ENCODE data around the gene CPA2. TPM values are rescaled to one million over a fixed set of nuclear protein-coding genes. Genes with fewer than 3 reads are reported as not detected.

Gene CPA2
- total RNA-seq, 1 experiment from 2014 or later = not detected

Other genes with a start within 250 kb of the CPA2 start
- gene ZC3HC1, start 215.5 kb upstream of the CPA2 start, total RNA-seq (2014; rRNA removed; shearing (Covaris generic)) = 31.8 and 49.0 TPM in 2 replicates
- 9.2 and 23.5 TPM in 2 replicates for gene KLHDC10, start 196.3 kb upstream of the CPA2 start, total RNA-seq (2014; rRNA removed; shearing (Covaris generic))
- gene TMEM209, start 61.5 kb upstream of the CPA2 start, total RNA-seq (2014; rRNA removed; shearing (Covaris generic)) = 4.2 and 7.8 TPM in 2 replicates
- gene SSMEM1, start 59.0 kb upstream of the CPA2 start, total RNA-seq (2014; rRNA removed; shearing (Covaris generic)) = not detected in 2 replicates
- not detected in 2 replicates for gene CPA4, start 26.3 kb downstream of the CPA2 start, total RNA-seq (2014; rRNA removed; shearing (Covaris generic))
- gene CPA5, start 78.0 kb downstream of the CPA2 start, total RNA-seq (2014; rRNA removed; shearing (Covaris generic)) = not detected in 2 replicates
- gene CPA1, start 113.6 kb downstream of the CPA2 start, total RNA-seq (2014; rRNA removed; shearing (Covaris generic)) = not detected in 2 replicates
- gene CEP41, start 174.2 kb downstream of the CPA2 start, total RNA-seq (2014; rRNA removed; shearing (Covaris generic)) = 0.80 TPM in 1 of 2 replicates, not detected in the other
- 0.34 and 4.6 TPM in 2 replicates for gene MEST, start 225.2 kb downstream of the CPA2 start, total RNA-seq (2014; rRNA removed; shearing (Covaris generic))

Data from G401 (cell line).